Measurements from ENCODE around the gene EFCAB6. TPM values are rescaled to one million over a fixed set of nuclear protein-coding genes. Genes with fewer than 3 reads are reported as not detected.

The EFCAB6 gene
- total RNA-seq, 1 experiment from 2014 or later = not detected

DNA sequence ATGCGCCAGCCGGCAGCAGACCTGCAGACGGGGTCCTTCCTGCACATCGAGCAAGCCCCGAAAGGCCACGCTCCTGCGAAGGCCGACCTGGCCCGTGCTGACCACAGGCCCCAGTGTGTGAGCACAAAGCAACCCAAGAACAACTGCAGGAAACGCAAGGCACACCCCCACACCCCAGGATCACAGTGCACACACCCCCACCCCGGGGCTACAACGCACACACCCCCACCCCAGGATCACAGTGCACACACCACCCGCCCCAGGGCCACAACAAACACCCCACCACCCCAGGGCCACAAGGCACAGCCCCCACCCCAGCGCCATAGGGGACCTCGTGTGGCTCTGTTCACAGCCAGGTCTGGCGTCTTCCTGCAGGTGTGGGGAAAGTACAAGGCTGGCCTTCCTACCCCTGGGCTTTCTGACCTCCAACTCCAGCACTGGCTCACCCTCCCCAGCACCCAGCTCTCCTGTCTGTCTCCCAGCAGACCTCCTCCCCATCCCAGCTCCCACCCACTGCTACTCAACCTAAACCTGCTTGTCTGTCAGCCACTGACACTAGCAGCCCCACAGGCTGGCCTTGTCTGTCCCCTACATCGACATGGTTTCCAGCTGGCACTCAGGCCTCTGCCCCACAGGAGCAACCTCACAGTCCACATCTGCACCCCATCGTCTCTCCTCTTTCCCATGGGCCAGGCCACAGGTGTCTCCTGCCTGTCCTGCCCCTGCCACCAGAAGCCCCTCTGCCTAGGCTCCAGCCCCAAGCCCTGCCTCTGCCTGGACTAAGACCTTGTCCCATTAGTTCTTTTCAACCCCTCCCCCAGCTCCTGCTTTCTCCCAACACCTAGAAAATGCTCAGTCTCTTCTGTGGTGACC is 20.5 kb upstream of the EFCAB6 start:
- Histone ChIP-seq H3K27me3 (replicated peaks; ENCODE audit: control insufficient read depth, insufficient read depth, low read length) (no peaks in the 10 kb centered on the region; the same call in none of the 2 replicates), H3K4me3 (ENCODE audit: low read depth, low read length) (no peak overlapping the region), H3K36me3 (ENCODE audit: control insufficient read depth, insufficient read depth, low read length) (no peaks in the 10 kb centered on the region), H3K4me1 (no peaks in the 10 kb centered on the region), H3K9me3 (no peaks in the 10 kb centered on the region)
- H3K27me3 Mint-ChIP-seq (ENCODE audit: insufficient read depth, unreplicated experiment) = peaks cover 15% of the 10 kb centered on the region
- no peaks in the 10 kb centered on the region for H3K9me3 Mint-ChIP-seq (ENCODE audit: unreplicated experiment)
- H3K4me1 Mint-ChIP-seq (ENCODE audit: low read depth, unreplicated experiment) = no peaks in the 10 kb centered on the region
- BruUV-seq (replicated peaks) = no TSS peak
- CTCF ChIA-PET = no interaction called here
- no peaks in the 10 kb centered on the region for H3K36me3 Mint-ChIP-seq (ENCODE audit: insufficient read depth, unreplicated experiment)
- POLR2A ChIA-PET = no interaction called here
- no peak for DNase-seq
- intact Hi-C loops (cut with micrococcal nuclease; ENCODE audit: unreplicated experiment) = no loop called here
- no peak overlapping the region for H3K27ac Mint-ChIP-seq (ENCODE audit: unreplicated experiment)
- no peak overlapping the region for H3K4me3 Mint-ChIP-seq (ENCODE audit: unreplicated experiment)
- TF ChIP-seq, protein P1, sequence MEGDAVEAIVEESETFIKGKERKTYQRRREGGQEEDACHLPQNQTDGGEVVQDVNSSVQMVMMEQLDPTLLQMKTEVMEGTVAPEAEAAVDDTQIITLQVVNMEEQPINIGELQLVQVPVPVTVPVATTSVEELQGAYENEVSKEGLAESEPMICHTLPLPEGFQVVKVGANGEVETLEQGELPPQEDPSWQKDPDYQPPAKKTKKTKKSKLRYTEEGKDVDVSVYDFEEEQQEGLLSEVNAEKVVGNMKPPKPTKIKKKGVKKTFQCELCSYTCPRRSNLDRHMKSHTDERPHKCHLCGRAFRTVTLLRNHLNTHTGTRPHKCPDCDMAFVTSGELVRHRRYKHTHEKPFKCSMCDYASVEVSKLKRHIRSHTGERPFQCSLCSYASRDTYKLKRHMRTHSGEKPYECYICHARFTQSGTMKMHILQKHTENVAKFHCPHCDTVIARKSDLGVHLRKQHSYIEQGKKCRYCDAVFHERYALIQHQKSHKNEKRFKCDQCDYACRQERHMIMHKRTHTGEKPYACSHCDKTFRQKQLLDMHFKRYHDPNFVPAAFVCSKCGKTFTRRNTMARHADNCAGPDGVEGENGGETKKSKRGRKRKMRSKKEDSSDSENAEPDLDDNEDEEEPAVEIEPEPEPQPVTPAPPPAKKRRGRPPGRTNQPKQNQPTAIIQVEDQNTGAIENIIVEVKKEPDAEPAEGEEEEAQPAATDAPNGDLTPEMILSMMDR (IDR thresholded peaks at IDR 0.05; ENCODE audit: insufficient read depth in 1 of 2, low read depth in 1 of 2, low read length in 1 of 2, severe bottlenecking in 1 of 2, unreplicated experiment in 1 of 2) = no peak

DNA sequence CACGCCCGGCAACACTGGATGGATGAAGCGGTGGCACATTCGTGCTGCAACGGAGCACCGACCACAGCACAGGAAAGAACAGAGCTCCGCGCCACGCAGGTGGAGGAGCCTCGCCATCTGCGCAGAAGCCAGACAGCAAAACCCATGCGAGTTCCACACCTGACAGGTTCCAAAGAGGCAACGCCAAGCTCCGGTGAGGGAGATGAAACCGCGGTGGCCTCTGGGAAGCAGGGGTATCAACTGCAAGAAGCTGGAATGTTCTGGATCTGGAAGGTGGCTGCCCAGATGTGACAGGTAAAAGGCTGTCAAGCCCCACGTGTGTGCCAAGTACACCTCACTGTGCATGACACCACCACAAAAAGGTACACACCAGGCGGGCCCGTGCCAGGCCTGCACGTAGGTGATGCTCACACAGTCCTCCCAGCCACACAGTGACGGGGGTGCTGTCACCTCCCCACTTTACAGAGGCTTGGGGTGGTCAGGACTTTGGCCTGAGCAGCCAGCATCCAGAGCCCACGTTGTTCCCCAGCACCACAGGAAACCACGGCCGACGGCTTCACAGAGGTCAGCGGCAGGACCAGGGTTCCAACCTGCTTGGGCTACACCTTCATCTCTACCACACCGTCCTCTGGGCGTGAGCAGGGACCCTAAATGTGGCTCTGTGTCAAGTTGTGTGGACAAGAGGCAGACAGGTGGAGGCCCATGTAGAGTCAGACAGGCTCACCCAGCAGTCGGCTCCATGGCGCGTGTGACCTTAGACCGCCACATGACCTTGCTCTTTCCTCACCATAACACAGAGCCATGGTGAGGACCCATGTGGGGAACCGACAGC is 19.7 kb upstream of the EFCAB6 start:
- H3K4me3 ChIP-seq (ENCODE audit: low read depth, low read length) = no peak overlapping the region
- intact Hi-C loops (cut with micrococcal nuclease; ENCODE audit: unreplicated experiment) = no loop called here
- no peaks in the 10 kb centered on the region for H3K9me3 Mint-ChIP-seq (ENCODE audit: unreplicated experiment)
- no peak for DNase-seq
- H3K4me1 ChIP-seq = no peaks in the 10 kb centered on the region
- H3K9me3 ChIP-seq = no peaks in the 10 kb centered on the region
- no peaks in the 10 kb centered on the region for H3K36me3 ChIP-seq (ENCODE audit: control insufficient read depth, insufficient read depth, low read length)
- H3K4me1 Mint-ChIP-seq (ENCODE audit: low read depth, unreplicated experiment) = no peaks in the 10 kb centered on the region
- H3K27me3 ChIP-seq (replicated peaks; ENCODE audit: control insufficient read depth, insufficient read depth, low read length) = no peaks in the 10 kb centered on the region; the same call in none of the 2 replicates
- H3K36me3 Mint-ChIP-seq (ENCODE audit: insufficient read depth, unreplicated experiment) = no peaks in the 10 kb centered on the region
- peaks cover 19% of the 10 kb centered on the region for H3K27me3 Mint-ChIP-seq (ENCODE audit: insufficient read depth, unreplicated experiment)
- no peak overlapping the region for H3K27ac Mint-ChIP-seq (ENCODE audit: unreplicated experiment)
- H3K4me3 Mint-ChIP-seq (ENCODE audit: unreplicated experiment) = no peak overlapping the region
- TF ChIP-seq, protein P1 (IDR thresholded peaks at IDR 0.05; ENCODE audit: insufficient read depth in 1 of 2, low read depth in 1 of 2, low read length in 1 of 2, severe bottlenecking in 1 of 2, unreplicated experiment in 1 of 2) = no peak
- POLR2A ChIA-PET = interaction anchor here (0.5 kb wide), 1 partner anchor 65 kb away, joined by 3 read pairs; no protein-coding TSS in a partner anchor
- CTCF ChIA-PET = no interaction called here
- BruUV-seq (replicated peaks) = no TSS peak

DNA sequence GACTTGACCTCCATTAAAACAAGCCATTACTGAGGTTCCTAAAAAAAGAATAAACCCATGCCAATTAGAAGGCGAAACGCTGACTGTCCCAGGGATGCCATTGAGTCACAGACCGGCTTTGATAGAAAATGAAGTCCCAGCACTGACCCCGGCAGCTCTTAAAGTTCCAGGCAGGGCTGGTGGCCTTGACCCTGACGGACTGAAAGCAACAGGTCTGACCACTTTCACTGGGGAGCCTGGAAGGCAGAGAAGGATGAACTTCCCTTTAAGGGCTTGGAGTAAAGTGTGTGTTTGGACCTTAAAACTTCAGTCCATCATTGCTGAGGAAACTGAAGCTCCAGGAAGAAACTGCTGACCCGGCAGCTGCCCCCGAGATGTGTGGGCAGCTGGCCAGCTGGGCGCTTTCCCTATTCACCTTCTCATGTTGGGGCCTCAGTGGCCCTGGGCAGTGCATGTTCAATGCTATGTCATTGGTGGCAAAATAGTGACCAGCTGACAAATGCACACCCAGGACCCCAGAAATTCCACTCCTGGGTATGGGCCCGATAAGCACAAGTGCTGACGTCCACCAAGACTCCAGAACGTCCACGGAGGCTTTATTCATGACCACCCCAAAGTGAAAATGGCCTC is 18.9 kb upstream of the EFCAB6 start:
- no peak overlapping the region for H3K4me3 Mint-ChIP-seq (ENCODE audit: unreplicated experiment)
- no peaks in the 10 kb centered on the region; the same call in none of the 2 replicates for H3K27me3 ChIP-seq (replicated peaks; ENCODE audit: control insufficient read depth, insufficient read depth, low read length)
- peaks cover 24% of the 10 kb centered on the region for H3K27me3 Mint-ChIP-seq (ENCODE audit: insufficient read depth, unreplicated experiment)
- H3K4me1 Mint-ChIP-seq (ENCODE audit: low read depth, unreplicated experiment) = no peaks in the 10 kb centered on the region
- no peaks in the 10 kb centered on the region for H3K4me1 ChIP-seq
- H3K36me3 Mint-ChIP-seq (ENCODE audit: insufficient read depth, unreplicated experiment) = no peaks in the 10 kb centered on the region
- TF ChIP-seq, protein P1 (IDR thresholded peaks at IDR 0.05; ENCODE audit: insufficient read depth in 1 of 2, low read depth in 1 of 2, low read length in 1 of 2, severe bottlenecking in 1 of 2, unreplicated experiment in 1 of 2) = no peak
- no peak for DNase-seq
- POLR2A ChIA-PET = interaction anchor here (0.5 kb wide), 1 partner anchor 66 kb away, joined by 3 read pairs; no protein-coding TSS in a partner anchor
- intact Hi-C loops (cut with micrococcal nuclease; ENCODE audit: unreplicated experiment) = no loop called here
- no peaks in the 10 kb centered on the region for H3K9me3 ChIP-seq
- no peaks in the 10 kb centered on the region for H3K36me3 ChIP-seq (ENCODE audit: control insufficient read depth, insufficient read depth, low read length)
- BruUV-seq (replicated peaks) = no TSS peak
- H3K9me3 Mint-ChIP-seq (ENCODE audit: unreplicated experiment) = no peaks in the 10 kb centered on the region
- CTCF ChIA-PET = interaction anchor here (0.6 kb wide), 1 partner anchor 257 kb away, joined by 4 read pairs; no protein-coding TSS in a partner anchor
- no peak overlapping the region for H3K27ac Mint-ChIP-seq (ENCODE audit: unreplicated experiment)
- no peak overlapping the region for H3K4me3 ChIP-seq (ENCODE audit: low read depth, low read length)

All from Caco-2 (cell line).